HG03469 (cell line): ENCODE measurements around the gene PLIN4.

Source experiments
- ATAC-seq: cut with Tn5 transposase; IDR thresholded peaks from one replicate; pipeline ENCODE4 v1.9.1; 2021; ENCODE audit warnings: mild to moderate bottlenecking, moderate library complexity, moderate number of reproducible peaks; ENCODE audit not compliant: unreplicated experiment

The PLIN4 gene

DNA sequence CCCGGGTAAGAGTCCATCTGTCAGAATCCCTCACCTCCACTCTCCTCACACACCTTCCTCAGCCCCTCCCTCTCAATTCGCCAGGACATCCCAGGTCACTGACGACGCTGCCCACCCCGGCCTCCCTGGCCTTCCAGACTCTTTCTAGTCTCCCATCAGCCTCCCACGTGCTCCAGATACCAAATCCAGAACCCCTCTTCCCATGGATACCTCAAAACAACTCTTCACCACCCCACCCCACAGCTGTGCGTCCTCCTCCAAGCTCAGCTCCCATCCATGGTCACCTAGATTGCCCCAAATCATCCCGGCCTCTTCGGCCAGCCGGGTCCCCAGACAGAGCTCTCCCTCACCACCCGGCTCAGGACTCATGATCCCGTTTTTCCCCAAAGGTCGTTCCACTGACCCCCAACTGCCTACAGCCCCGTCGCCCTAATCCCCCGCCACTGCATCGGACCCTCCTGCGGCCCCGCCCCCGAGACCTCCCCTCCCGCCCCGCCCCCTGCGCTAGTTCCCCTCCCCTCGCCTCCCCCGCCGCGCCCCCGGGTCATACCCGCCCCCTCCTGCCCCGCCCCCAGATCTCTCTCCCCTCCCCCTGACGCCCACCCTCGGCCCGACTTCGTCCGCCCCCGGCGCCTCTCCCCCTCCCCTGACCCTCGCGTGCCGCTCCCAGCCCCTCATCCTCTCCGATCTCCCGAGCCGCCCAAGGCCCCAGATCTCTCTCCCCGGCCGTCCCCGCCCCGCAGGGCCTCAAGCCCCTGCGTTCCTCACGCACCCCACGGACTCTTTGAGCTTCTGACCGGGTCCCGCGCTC, 61.2 kb downstream of the PLIN4 start:
- no peak for ATAC-seq

GRCh38 chr19:4456476-4456842, 61.8 kb downstream of the PLIN4 start:
- no peak for ATAC-seq

DNA sequence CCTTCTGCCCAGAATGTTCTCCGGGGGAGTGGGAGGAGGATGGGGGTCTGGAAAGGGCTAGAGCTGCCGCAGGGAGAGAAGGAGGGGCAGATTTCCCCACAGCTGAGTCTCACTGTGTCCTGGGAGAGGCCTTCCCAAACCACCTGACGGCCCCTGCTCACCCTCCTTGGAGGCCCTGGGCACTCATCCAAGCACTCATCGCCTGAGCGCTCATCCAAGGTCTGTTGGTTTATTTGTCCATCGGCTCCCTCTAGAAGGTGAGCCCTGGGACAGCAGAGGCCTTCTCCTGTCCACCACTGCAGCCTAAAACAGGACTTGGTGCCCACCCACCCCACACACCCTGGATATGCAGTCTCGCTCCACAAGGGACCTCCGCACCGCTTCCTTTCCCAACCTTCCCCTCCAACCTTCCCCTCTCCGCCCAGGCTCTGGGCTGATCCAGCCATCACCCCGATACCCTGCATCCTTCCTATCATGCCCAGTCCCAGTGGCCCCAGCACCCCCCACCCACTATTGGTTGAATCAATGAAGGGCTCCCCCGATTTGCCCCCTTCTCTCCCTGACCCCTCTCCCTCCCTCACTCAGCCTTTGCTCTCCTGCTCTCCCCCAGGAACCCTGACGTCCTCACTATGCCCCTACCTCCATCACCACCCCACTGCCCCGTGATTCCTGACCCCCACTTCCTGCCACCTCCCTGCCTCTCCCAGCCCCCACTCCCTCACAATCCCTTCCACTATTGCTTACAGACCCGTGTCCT, 62.4 kb downstream of the PLIN4 start:
- ATAC-seq = no peak

GRCh38 chr19:4454747-4455718, 63.3 kb downstream of the PLIN4 start:
- ATAC-seq = no peak

GRCh38 chr19:4453232-4454179, 64.8 kb downstream of the PLIN4 start:
- ATAC-seq = no peak

DNA sequence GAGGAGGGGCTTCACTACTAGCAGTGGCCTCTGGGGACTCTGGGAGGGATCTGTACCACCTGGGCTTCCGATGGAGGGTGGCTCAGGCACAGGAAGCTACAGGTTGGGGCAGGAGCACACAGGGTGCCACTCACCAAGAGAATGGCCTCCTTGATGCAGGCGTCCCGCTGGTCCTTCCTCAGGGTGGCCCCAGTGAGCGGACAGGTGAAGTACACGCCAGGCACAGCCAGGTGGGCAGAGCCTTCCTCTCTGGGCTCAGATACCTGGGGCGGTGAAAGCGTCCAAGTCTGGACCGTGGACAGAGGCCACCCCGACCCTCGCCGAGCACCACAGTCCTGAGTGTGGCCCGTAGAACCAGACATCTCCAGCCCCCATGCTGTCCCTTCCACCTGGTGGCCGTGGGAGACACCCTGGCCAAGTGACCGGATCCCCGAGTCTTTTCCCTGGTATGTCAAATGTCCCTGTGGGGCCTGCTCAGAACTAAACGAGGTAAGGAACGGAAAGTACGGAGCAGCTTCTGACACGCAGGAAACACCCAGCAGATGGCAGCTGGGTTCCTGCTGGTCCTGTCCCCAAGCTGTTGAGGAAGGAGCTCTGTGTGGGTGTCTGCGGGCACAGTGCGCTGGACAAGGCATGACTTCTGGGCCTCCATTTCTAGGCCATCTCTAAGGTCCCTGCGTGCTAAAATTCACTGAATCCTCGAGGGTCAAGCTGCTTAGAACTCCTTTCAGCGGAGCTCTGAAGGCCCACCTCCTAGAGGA, 65.9 kb downstream of the PLIN4 start:
- ATAC-seq = no peak
